Activated CD8-positive, alpha-beta memory T cell treated with anti-CD3 and anti-CD28 coated beads for 36 hours (primary cell): Measurements from ENCODE around the gene TCAIM. TPM values are rescaled to one million over a fixed set of nuclear protein-coding genes. Genes with fewer than 3 reads are reported as not detected.

Source experiments
- CTCF ChIA-PET: fragments of 350-600 bp; sonication (Branson Sonifier 250); formaldehyde crosslinking; loops from one replicate; lab custom pipeline; 2021; ENCODE audit warnings: antibody characterized with exemption; lab: Charles Lee
- POLR2A ChIA-PET: fragments of 350-600 bp; sonication (Branson Sonifier 250); formaldehyde crosslinking; loops from one replicate; lab custom pipeline; 2021; ENCODE audit warnings: antibody characterized with exemption; lab: Charles Lee
- total RNA-seq, 2 experiments: library from RNA; stranded (reverse); gene quantifications; one replicate each; pipeline ENCODE4 v1.2.3, GENCODE V29; 2021

The TCAIM gene
- total RNA-seq, 2 experiments from 2014 or later, result 11.8 to 12.8 TPM

GRCh38 chr3:44430466-44430865 is 91.9 kb downstream of the TCAIM start:
- ChIA-PET POLR2A (no interaction called here), CTCF (no interaction called here)

GRCh38 chr3:44434834-44435510 is 96.4 kb downstream of the TCAIM start:
- ChIA-PET CTCF (no interaction called here), POLR2A (no interaction called here)

- ChIA-PET CTCF (no interaction called here), POLR2A (no interaction called here)
Measured at GRCh38 chr3:44436181-44436580, 97.6 kb downstream of the TCAIM start.

- CTCF ChIA-PET, result no interaction called here
- POLR2A ChIA-PET, result no interaction called here
Measured at GRCh38 chr3:44437800-44438199, 99.2 kb downstream of the TCAIM start.

GRCh38 chr3:44439499-44440295 is 101.1 kb downstream of the TCAIM start:
- CTCF ChIA-PET, result interaction anchor here (0.6 to 1.3 kb wide), 4 partner anchors 8 to 247 kb away, joined by 3 read pairs; no protein-coding TSS in a partner anchor

GRCh38 chr3:44442596-44443309 is 104.2 kb downstream of the TCAIM start:
- ChIA-PET POLR2A (no interaction called here), CTCF (no interaction called here)

More at GRCh38 chr3:44439499-44440295, 101.1 kb downstream of the TCAIM start:
- POLR2A ChIA-PET, result interaction anchor here (0.6 to 1.2 kb wide), 2 partner anchors 71 to 1825 kb away, joined by 5 to 7 read pairs; no protein-coding TSS in a partner anchor

DNA sequence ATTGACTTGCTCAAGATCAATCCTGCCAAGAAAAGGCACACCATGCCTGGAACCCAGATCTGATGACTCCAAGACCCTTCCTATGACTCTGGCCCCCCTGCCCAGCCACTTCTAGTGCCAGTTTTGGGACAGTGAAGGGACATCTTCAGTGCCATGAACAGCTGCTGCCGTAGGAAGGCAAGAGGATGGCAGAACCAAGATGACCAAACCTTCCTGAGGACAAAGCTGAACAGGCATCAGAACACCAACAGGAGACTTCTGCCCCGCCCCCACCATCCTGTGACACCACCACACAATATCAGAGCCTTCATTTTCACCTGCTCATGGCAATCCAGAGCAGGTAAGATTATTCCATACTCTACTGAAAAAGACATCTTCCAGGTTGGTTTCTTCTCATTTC is 105.9 kb downstream of the TCAIM start:
- ChIA-PET CTCF (no interaction called here), POLR2A (no interaction called here)

DNA sequence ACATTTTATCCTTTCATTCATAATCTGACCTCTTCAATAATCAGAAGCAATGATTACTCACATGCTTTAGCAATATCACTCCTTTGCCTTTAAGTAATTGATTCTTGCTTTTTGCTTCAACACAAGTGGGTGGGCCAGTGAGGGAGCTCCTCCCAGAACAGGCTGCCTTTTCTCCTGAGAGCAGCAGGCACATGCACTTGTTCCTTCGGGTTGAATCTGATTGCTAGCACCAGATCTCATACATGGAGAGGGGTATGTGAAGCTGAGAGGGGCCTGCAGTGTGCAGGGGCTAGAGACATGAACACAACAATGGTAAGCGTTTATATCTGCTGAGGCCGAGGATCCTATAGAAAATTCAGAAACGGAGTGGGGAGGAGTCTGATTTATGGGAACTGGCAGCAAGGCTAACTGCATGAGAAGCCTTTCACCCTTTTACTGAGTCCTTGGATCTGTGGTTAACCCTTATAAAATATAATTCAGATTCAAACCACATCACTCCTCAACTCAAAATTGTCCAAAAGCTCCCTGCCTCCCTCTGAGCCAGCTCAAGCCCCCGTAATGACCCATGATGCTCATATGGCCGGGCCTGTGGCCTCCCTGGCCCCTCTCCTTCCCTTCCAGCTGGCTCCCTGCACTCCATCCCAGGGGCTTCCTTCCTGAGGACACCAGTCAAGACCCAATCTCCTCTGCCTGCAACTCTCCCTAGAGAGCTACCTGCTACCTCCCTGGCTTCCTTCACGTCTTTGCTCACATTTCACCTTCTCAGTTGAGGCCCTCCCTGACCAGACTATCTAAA is 106.5 kb downstream of the TCAIM start:
- POLR2A ChIA-PET, result no interaction called here
- CTCF ChIA-PET, result no interaction called here

DNA sequence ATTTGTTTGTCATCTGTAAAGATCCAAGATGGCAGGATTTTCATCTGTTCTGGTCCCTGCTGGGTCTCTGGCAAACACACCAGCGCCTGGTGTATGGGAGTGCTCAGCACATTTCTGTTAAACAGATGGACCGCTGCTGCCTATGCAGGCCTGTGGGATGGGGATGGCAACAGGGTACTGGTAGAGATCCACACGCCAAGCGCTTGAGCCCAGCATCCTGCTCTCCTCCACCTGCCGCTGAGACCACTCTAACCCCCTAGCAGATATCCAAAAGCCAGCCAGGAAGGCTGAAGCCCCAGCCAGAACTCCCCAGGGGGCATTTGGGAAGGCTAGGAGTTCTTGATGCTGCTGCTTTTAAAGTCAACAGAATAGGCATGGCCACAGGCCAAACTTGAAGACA is 107.2 kb downstream of the TCAIM start:
- ChIA-PET CTCF (no interaction called here), POLR2A (no interaction called here)

GRCh38 chr3:44446929-44447328 is 108.4 kb downstream of the TCAIM start:
- POLR2A ChIA-PET, result no interaction called here
- CTCF ChIA-PET, result no interaction called here

DNA sequence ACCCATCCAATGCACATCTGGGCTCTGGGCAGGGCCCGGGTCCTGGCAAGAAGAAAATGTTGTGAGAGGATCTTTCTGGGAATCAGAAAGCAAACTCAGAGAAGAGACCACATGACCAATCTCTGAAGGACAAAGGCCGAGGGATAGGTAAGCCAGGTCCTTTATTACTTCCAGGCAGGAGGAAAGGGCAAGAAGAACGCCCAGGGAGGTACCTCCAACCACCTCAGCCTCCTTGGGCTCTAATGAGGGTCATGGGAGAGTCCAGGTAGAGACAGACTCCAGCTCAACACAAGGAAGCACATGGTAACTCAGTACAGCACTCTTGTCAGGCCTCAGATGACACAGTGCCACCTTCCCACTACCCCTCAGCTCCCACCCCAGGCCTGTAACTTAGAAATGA is 112.9 kb downstream of the TCAIM start:
- CTCF ChIA-PET, result no interaction called here
- POLR2A ChIA-PET, result no interaction called here

- CTCF ChIA-PET, result no interaction called here
- POLR2A ChIA-PET, result no interaction called here
Measured at GRCh38 chr3:44454258-44454657, 115.7 kb downstream of the TCAIM start.

DNA sequence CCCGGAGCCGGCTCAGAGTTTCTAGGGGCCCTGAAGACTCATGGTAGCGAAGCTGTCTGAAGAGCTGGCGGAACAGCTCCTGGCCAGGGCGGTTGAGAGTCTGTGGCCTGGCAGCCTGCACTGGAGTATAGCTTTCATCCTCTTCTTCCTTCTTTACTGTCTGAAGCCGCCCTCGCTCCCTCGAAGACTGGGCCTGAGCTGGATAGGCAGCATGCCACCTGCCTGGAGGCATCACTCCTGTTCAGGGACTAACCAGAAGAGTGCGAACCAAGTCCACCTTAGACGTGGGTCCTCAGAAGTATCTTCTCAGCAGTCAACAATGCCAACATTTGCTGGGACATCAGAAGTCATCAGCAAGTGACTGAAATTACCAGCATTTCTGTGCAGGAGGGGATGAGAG is 116.8 kb downstream of the TCAIM start:
- ChIA-PET POLR2A (no interaction called here), CTCF (no interaction called here)

Other genes starting within 250 kb of the TCAIM start
- gene TOPAZ1, start 96.9 kb upstream of the TCAIM start, total RNA-seq, result not detected
- 10 to 100 TPM; 14.1 to 14.4 TPM for gene ZNF445, start 138.9 kb downstream of the TCAIM start, total RNA-seq
- gene ZKSCAN7, start 216.4 kb downstream of the TCAIM start, total RNA-seq, result 1 to 10 TPM; 3.4 to 3.6 TPM
- under 1 TPM; 0.32 to 0.48 TPM for gene ZNF660, start 246.2 kb downstream of the TCAIM start, total RNA-seq